Trophoblast cell (in vitro differentiated cells and primary cell): Measurements from ENCODE around the gene SMIM1.
A peak's percentile ranks its signal among the peaks of the same experiment; 100 is the strongest.

Source experiments
- DNase-seq, 2 donors: peaks; one replicate each; pipeline ENCODE4 v3.0.0-alpha.2; 2016
- H2AFZ ChIP-seq: 2 replicates; pipeline ENCODE4 v1.6.1; 2013; ENCODE audit warnings: low read length, moderate library complexity, mild to moderate bottlenecking; ENCODE audit not compliant: insufficient read depth, poor library complexity
- H2AK5ac ChIP-seq: 2 replicates; pipeline ENCODE4 v1.6.1; 2013; ENCODE audit warnings: mild to moderate bottlenecking, low read length
- H2BK120ac ChIP-seq: 2 replicates; pipeline ENCODE4 v1.6.1; 2013; ENCODE audit warnings: low read length, mild to moderate bottlenecking, moderate library complexity; ENCODE audit not compliant: insufficient read depth, poor library complexity
- H2BK12ac ChIP-seq: 2 replicates; pipeline ENCODE4 v1.6.1; 2013; ENCODE audit warnings: mild to moderate bottlenecking, low read length, moderate library complexity
- H2BK5ac ChIP-seq: 2 replicates; pipeline ENCODE4 v1.6.1; 2013; ENCODE audit warnings: low read length, low read depth, moderate library complexity, mild to moderate bottlenecking; ENCODE audit not compliant: poor library complexity
- H3K14ac ChIP-seq: 2 replicates; pipeline ENCODE4 v1.6.1; 2013; ENCODE audit warnings: mild to moderate bottlenecking, low read length
- H3K18ac ChIP-seq: 2 replicates; pipeline ENCODE4 v1.6.1; 2013; ENCODE audit warnings: mild to moderate bottlenecking, low read length
- H3K23ac ChIP-seq: 2 replicates; pipeline ENCODE4 v1.6.1; 2013; ENCODE audit warnings: low read length
- H3K27ac ChIP-seq: 2 replicates; pipeline ENCODE4 v1.5.1; 2013; ENCODE audit warnings: low read depth, mild to moderate bottlenecking, inconsistent platforms, low read length, moderate library complexity
- H3K27me3 ChIP-seq: 2 replicates; pipeline ENCODE4 v1.6.1; 2013; ENCODE audit warnings: inconsistent platforms, mild to moderate bottlenecking, low read length, moderate library complexity; ENCODE audit not compliant: insufficient read depth
- H3K36me3 ChIP-seq, 2 experiments: 1 replicate in 1 of 2; 2 replicates in 1 of 2; pipeline ENCODE4 v1.6.1; 2013; ENCODE audit warnings: low read length in 2 of 2, mild to moderate bottlenecking in 2 of 2, moderate library complexity in 1 of 2; ENCODE audit not compliant: insufficient read depth in 2 of 2, control insufficient read depth in 1 of 2
- H3K4ac ChIP-seq: 2 replicates; pipeline ENCODE4 v1.6.1; 2013; ENCODE audit warnings: low read depth, mild to moderate bottlenecking, low read length, moderate library complexity
- H3K4me1 ChIP-seq, 2 experiments: 1 replicate in 1 of 2; 2 replicates in 1 of 2; pipeline ENCODE4 v1.6.1; 2013; ENCODE audit warnings: low read length in 2 of 2, mild to moderate bottlenecking in 2 of 2, moderate library complexity in 1 of 2; ENCODE audit not compliant: insufficient read depth in 2 of 2, control insufficient read depth in 1 of 2
- H3K4me2 ChIP-seq: 2 replicates; pipeline ENCODE4 v1.6.1; 2013; ENCODE audit warnings: inconsistent platforms, mild to moderate bottlenecking, low read length, moderate library complexity
- H3K4me3 ChIP-seq: 2 replicates; pipeline ENCODE4 v1.5.1; 2013; ENCODE audit warnings: mild to moderate bottlenecking, low read depth, low read length, inconsistent platforms
- H3K79me1 ChIP-seq: one replicate; pipeline ENCODE4 v1.6.1; 2013; ENCODE audit warnings: low read length
- H3K79me2 ChIP-seq: 2 replicates; pipeline ENCODE4 v1.6.1; 2013; ENCODE audit warnings: low read length, mild to moderate bottlenecking; ENCODE audit not compliant: control insufficient read depth, insufficient read depth, poor library complexity
- H3K9ac ChIP-seq: 2 replicates; pipeline ENCODE4 v1.6.1; 2013; ENCODE audit warnings: mild to moderate bottlenecking, low read length
- H3K9me3 ChIP-seq: 2 replicates; pipeline ENCODE4 v1.6.1; 2013; ENCODE audit warnings: low read depth, mild to moderate bottlenecking, control low read depth, inconsistent platforms, low read length; ENCODE audit not compliant: insufficient read depth
- H4K12ac ChIP-seq: 2 replicates; pipeline ENCODE4 v1.6.1; 2013; ENCODE audit warnings: low read depth, mild to moderate bottlenecking, low read length, moderate library complexity
- H4K8ac ChIP-seq: 2 replicates; pipeline ENCODE4 v1.6.1; 2013; ENCODE audit warnings: low read depth, mild to moderate bottlenecking, low read length, moderate library complexity
- H4K91ac ChIP-seq: one replicate; pipeline ENCODE4 v1.6.1; 2013; ENCODE audit warnings: low read depth, mild to moderate bottlenecking, low read length, moderate library complexity
- WGBS: extraction: QIAGEN DNeasy Blood & Tissue Kit; methylation state at CpG from one replicate; pipeline ENCODE4 v1.1.7; 2013; ENCODE audit warnings: missing lambda C conversion rate; ENCODE audit not compliant: insufficient read length, insufficient coverage; ENCODE audit errors: extremely low coverage; 5-methylcytosine and 5-hydroxymethylcytosine counted together

The SMIM1 gene

DNA sequence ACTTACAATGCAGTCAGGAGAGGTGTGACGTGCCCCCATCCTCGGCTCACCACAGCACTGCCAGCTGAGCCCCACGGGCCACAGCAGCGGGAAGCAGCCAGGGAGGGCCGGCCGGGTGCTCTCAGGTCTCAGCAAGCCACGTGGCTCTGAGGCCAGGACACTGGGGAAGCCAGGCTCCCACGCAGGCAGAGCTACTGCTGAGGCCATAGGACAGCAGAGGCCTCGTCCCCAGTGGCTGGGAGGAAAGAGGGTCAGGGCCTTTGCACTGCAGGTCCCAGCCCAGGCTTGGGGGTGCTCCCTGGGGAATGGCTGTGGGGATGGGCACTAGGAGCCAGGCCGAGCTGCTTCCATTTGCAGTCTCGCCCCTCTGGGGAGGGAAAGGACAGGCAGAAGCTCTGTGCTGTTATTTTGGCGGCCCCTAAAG lies 18.0 kb downstream of the SMIM1 start:
- DNase-seq, result no peak
- Histone ChIP-seq H2AFZ (no peak overlapping the region), H3K4me3 (no peak overlapping the region), H2AK5ac (no peak overlapping the region), H4K91ac (no peak overlapping the region), H2BK5ac (no peak overlapping the region), H3K79me1 (no peaks in the 10 kb centered on the region), H4K12ac (no peak overlapping the region), H3K4me2 (no peak overlapping the region), H3K23ac (no peak overlapping the region), H3K4me1 (peaks cover 6% of the 10 kb centered on the region in 2 experiments), H3K14ac (no peak overlapping the region), H3K27me3 (no peaks in the 10 kb centered on the region), H2BK12ac (no peak overlapping the region), H2BK120ac (no peak overlapping the region), H3K4ac (no peak overlapping the region), H3K36me3 (peaks cover 22 to 39% of the 10 kb centered on the region in 2 experiments), H3K9me3 (no peaks in the 10 kb centered on the region), H3K27ac (no peak overlapping the region), H3K18ac (no peak overlapping the region), H4K8ac (no peak overlapping the region), H3K79me2 (no peaks in the 10 kb centered on the region), H3K9ac (no peak overlapping the region)
- WGBS, result no CpG with 5 or more reads among the region's 12 CpGs

DNA sequence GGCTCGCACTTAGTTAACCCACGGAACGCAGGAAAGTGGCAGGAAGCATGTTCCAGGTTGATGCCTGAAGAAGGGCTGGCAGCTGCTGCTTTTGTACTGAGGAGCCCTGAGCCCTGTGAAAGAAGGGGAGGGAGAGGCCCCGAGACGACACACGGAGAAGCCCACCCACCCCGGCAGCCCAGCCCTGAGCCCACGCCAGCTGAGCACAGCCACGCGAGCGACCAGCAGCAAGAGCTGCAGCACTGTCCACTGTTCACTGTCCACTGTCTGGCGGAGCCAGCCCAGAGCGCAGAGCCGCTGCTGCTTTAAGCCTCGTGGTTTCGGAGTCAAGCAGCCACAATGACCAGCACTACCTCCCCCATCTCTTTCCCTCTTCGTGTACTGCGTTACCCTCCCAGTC lies 18.4 kb downstream of the SMIM1 start:
- H3K18ac ChIP-seq, result no peak overlapping the region
- no CpG with 5 or more reads among the region's 18 CpGs for WGBS
- H3K9ac ChIP-seq, result no peak overlapping the region
- H3K4ac ChIP-seq, result no peak overlapping the region
- peaks cover 3% of the 10 kb centered on the region for H3K79me2 ChIP-seq
- H2BK5ac ChIP-seq, result no peak overlapping the region
- no peak overlapping the region for H3K4me3 ChIP-seq
- no peak overlapping the region for H4K12ac ChIP-seq
- H3K27ac ChIP-seq, result no peak overlapping the region
- no peak overlapping the region for H2AK5ac ChIP-seq
- no peak for DNase-seq
- H3K14ac ChIP-seq, result no peak overlapping the region
- H3K79me1 ChIP-seq, result no peaks in the 10 kb centered on the region
- H2BK120ac ChIP-seq, result no peak overlapping the region
- no peak overlapping the region for H4K8ac ChIP-seq
- H3K27me3 ChIP-seq, result no peaks in the 10 kb centered on the region
- no peaks in the 10 kb centered on the region for H3K9me3 ChIP-seq
- H3K23ac ChIP-seq, result no peak overlapping the region
- peaks cover 7 to 8% of the 10 kb centered on the region in 2 experiments for H3K4me1 ChIP-seq
- H2BK12ac ChIP-seq, result no peak overlapping the region
- H3K4me2 ChIP-seq, result no peak overlapping the region
- H4K91ac ChIP-seq, result no peak overlapping the region
- H3K36me3 ChIP-seq, result peaks cover 22 to 37% of the 10 kb centered on the region in 2 experiments
- no peak overlapping the region for H2AFZ ChIP-seq

DNA sequence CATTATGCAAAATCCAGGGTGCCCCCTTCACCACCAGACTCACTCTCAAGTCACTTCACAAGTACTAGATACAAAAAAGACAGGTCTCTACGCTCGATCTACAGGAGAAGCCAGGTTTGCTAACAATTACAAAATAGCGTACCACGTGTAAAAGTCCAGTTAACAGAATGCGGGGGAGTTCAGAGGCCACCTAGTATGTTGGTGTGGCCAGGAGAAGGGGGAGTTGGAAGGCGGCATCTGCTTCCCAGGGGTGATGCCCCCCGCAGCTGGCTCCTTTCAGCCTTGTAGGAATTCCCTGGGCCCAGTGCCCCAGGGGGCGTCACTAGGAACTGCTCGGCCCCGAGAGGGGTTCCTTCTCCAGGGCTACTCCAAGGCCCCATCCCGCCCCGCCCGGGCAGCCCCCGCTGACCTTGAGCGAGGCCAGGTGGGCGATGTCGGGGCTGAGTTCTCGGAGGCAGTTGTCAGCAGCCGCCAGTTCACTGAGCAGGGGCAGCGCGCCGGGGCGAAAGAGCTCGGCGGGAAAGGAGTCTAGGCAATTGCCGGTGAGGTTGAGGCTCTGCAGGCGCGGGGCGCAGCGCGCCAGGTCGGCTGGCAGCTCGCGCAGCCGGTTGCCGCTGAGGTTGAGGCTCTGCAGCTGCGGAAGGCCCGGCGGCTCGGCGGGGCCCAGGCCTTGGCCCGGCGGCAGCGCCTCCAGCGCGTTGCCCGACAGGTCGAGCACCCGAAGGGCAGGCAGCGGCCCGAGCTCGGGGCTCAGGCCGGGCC lies 23.1 kb downstream of the SMIM1 start:
- H2AK5ac ChIP-seq, result peak overlapping the region; percentile 71
- H3K4ac ChIP-seq, result peak overlapping the region; percentile 84
- H2BK12ac ChIP-seq, result no peak overlapping the region
- peak overlapping the region; percentile 94 for H3K9ac ChIP-seq
- no peaks in the 10 kb centered on the region for H3K27me3 ChIP-seq
- H3K79me1 ChIP-seq, result peaks cover 5% of the 10 kb centered on the region
- H2BK5ac ChIP-seq, result no peak overlapping the region
- H3K9me3 ChIP-seq, result peaks cover 3% of the 10 kb centered on the region
- peaks cover 0 to 2% of the 10 kb centered on the region in 2 experiments for H3K36me3 ChIP-seq
- H2AFZ ChIP-seq, result peak overlapping the region; percentile 94
- peak overlapping the region; percentile 95 for H4K8ac ChIP-seq
- no peak for DNase-seq
- H3K14ac ChIP-seq, result peak overlapping the region; percentile 65
- no peak overlapping the region for H3K18ac ChIP-seq
- H3K4me2 ChIP-seq, result peak overlapping the region; percentile 98
- peak overlapping the region; percentile 76 for H4K12ac ChIP-seq
- H2BK120ac ChIP-seq, result no peak overlapping the region
- H3K4me3 ChIP-seq, result peak overlapping the region; percentile 98
- peaks cover 5% of the 10 kb centered on the region for H3K79me2 ChIP-seq
- WGBS, result no CpG with 5 or more reads among the region's 53 CpGs
- H3K23ac ChIP-seq, result no peak overlapping the region
- H3K27ac ChIP-seq, result no peak overlapping the region
- H4K91ac ChIP-seq, result peak overlapping the region; percentile 83
- peaks cover 7 to 9% of the 10 kb centered on the region in 2 experiments for H3K4me1 ChIP-seq

DNA sequence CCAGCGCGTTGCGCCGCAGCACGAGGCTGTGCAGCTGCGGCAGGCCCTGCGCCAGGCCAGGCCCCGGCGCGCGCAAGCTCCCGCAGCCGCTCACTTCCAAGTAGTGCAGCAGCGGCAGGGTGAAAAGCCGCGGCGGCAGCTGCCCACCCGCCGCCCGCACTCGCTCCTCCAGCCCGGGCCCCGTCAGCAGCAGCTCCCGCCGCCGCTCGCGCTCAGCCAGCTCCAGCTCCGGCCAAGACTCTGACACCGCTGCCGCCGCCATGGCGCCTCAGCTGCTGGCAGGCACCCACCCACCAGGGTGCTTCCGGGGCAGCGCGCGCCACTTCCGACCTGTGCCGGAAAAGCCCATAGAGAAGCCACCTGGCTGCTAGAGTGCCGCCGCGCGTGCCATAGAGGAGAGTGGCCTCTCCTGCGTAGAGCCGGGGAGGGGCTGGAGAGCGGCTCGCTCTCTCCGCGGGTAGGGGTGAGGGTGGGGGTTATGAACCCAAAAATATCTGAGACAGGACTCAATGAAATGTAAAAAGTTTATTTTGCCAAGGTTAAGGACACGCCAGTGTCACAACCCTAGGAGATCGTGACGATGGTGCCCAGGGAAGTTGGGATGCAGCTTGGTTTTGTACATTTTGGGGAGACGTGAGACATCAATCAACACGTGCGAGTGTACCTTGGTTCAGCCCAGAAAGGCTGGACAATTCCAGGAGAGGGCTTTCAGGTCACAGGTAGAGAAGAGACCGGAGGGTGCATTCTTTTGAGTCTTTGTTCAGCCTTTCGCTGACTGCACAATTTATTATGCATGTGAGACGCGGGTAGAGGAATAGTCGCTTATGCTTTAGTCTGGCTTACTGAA lies 23.9 kb downstream of the SMIM1 start, which contains the start of gene LRRC47:
TSS of gene LRRC47 (minus strand) at position 284 of the 847 bp plus-strand sequence. CDS start at position 262, 22 bp downstream.
- Histone ChIP-seq H3K36me3 (peaks cover 0 to 2% of the 10 kb centered on the region in 2 experiments), H4K91ac (peak within 1 kb of the TSS; percentile 83), H3K9me3 (peaks cover 3% of the 10 kb centered on the region), H2AK5ac (peak within 1 kb of the TSS; percentile 71), H3K27me3 (no peaks in the 10 kb centered on the region), H3K4me1 (peaks cover 7 to 9% of the 10 kb centered on the region in 2 experiments), H3K27ac (no peak within 1 kb of the TSS), H3K9ac (peak within 1 kb of the TSS; percentile 94), H3K4me3 (peak within 1 kb of the TSS; percentile 98), H2BK12ac (no peak within 1 kb of the TSS), H3K23ac (no peak within 1 kb of the TSS), H2BK120ac (peak within 1 kb of the TSS; percentile 34), H3K4ac (peak within 1 kb of the TSS; percentile 84), H4K12ac (peak within 1 kb of the TSS; percentile 97), H3K79me2 (peaks cover 5% of the 10 kb centered on the region), H3K18ac (peak within 1 kb of the TSS; percentile 80), H2BK5ac (no peak within 1 kb of the TSS), H2AFZ (peak within 1 kb of the TSS; percentile 94), H3K4me2 (peak within 1 kb of the TSS; percentile 98), H3K14ac (peak within 1 kb of the TSS; percentile 71), H4K8ac (peak within 1 kb of the TSS; percentile 99), H3K79me1 (peaks cover 5% of the 10 kb centered on the region)
- no CpG with 5 or more reads among the region's 60 CpGs for WGBS
- DNase-seq, result peak; percentile 90 to 92
